Measurements from ENCODE around the gene VSNL1. TPM values are rescaled to one million over a fixed set of nuclear protein-coding genes. Genes with fewer than 3 reads are reported as not detected.

VSNL1 gene
- polyA plus RNA-seq (ENCODE audit: insufficient read length in 4 of 4): 1 to 10 TPM; 4.4 to 6.1 (median 5.2) TPM

DNA sequence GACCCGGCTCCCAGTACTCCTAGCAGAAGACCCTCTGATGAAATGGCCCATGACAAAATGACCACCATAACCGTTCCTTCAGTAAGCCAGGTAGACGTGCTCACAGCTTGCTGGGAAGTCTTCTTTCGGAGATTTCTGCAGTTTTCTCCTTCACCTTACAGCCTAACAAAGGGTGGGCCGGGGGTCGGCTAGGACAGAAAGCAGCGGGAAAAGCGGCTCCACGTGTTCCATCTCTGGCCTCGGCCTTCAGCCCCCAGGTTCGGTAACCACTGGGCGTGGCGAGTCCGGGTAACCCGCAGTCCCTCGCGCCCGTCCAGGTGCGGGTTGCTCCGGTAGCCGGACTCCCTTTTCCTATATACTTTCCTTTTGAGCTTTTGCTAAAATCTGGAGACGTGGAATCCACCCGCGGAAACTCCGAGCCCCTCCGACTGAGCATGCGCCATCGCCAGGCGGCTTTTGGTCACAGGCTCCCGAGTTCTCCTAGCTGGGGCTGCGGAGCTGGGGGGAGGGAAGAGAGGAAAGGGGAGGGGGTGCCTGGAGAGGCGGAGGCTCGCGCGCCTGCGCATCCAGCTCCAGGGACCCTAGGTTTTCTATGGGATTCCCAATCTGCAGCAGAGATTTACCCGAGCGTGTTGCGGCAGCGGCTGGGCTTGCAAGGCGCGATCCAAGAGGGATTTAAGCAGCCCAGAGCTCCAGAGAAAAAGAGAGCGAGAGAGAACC, at the start of gene VSNL1:
Gene VSNL1 (plus strand): TSS at position 604 of the 720 bp plus-strand sequence. CDS start 51,379 bp downstream, outside the sequence.
- DNase-seq (ENCODE audit: low read depth in 4 of 4, low spot score in 3 of 4): peak; percentile 89 to 94 (median 90)

DNA sequence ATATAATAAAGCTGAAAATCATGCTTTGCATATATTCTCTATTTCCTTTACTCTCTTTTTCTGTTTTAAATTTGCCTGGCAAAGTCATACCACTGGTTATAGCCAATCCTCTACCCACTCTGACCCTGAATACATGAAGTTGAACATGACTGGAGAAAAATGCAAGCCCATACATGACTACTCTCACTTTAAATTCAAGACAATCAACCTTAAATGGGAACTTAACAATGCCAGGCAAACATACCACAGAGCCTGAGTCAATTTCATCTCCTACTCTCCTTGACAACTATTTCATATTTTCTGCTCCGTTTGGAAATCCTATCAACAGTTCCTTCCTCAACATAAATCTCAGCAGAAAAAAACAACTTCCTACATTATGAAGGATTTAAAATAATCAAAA, 44.9 kb upstream of the VSNL1 start:
- no peak for DNase-seq (ENCODE audit: low read depth in 4 of 4, low spot score in 3 of 4)

DNA sequence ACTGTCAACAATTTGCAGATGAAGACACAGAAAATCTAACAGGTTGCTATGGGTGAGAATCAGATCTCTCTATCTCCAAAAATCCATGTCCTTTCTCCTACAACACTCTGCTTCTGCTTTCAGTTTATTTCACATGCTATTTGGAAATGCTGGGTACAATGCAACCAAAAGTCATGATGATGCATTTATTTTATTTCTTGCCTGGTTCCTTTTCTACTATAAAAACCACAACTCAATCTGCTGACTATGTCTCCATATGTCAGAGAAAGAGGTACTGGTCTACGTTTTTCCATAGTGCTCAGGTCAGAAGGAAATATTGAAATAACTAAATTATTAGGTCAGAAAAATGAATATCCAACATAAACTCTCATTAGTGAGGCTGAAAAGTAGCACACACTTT, 42.8 kb upstream of the VSNL1 start:
- DNase-seq (ENCODE audit: low read depth in 4 of 4, low spot score in 3 of 4): no peak

DNA sequence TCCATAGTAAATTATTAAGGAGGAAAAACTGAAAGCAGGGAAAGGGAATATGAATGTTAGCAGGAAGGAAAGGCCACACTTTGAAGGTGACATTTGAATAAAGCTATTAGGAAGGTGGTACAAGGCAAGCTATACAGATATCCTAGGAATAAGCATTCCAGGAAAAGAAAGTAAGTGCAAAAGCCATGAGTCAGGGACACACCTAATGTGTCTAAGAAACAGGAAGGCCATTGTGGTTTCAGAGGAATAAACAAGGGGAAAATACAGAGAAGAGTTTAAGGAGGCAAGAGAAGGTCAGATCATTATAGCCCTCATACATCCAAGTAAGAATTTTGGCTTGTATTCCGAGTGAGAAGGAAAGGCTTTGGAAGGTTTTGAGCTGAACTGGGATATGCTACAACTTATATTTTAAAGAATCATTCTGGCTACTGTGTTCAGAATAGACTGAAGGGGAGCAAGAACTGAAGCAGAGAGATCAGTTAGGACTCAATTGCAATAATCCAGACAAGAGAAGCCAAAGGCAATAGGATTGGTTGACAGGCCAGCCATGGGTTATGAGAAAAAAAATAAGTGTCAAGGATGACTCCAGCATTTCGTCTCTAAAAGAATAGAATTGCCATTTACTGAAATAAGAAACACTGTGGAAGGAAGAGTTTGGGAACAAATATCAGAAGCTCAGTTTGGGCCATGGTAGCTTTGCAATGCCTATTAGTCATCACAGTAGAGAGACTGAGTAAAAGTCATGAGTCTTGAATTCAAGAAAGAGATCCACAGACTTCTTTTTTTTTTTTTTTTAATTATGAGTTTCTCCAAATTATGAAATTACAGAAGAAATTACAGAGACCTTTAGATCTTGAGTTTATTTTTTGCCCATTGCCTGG, 33.5 kb upstream of the VSNL1 start:
- DNase-seq (ENCODE audit: low read depth in 4 of 4, low spot score in 3 of 4): no peak

DNA sequence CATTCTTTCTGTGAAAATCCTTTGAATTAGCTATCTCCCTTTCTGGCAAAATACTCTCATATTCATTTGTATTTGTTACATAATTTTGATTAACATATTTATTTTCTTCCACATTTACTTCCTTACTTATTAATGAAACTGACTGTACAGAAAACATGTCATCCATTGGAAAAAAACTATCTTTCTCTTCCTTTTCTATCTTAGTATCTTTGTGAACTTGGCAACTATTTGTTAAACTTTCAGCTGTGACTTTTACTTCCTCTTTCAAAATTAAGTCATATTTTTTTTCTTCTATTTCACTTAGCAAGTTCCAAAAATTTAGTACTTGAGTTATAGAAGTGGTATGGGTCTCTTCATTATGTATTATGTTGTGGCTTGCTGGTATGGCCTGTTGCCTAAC, 24.8 kb upstream of the VSNL1 start:
- DNase-seq (ENCODE audit: low read depth in 4 of 4, low spot score in 3 of 4): no peak

DNA sequence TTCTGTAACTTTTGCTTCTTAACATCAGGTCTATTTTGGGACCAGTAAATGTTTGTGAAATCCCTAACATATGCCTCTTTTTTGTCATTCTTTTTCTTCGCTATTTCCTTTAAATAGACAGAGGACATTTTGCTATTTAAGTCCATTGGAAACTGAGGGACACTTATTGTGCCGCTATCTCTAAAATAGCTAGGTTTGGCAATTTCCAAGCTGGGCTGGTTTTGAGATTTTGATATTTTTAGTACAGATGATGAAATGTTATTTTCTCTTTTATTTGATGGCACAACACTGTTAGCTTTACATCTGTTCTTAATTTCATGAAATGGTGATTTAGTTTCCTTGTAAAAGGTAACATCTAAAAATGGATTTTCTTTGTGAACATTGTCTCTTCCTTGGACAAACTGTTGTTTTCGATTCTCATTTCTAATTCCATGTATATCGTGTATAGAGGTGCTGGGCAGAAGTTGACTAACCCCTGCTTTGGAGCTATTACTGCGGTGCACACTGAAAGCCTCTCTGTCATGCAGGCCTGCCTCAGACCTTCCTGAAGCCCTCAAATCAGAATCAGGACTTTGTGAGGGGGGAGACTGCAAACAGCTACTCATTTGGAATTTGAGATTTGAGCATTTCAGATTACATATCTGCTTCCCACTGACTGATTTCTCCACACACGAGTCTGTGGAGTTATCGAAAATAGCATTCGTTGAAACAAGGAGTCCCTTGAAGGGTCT, 22.9 kb upstream of the VSNL1 start:
- no peak for DNase-seq (ENCODE audit: low read depth in 4 of 4, low spot score in 3 of 4)

DNA sequence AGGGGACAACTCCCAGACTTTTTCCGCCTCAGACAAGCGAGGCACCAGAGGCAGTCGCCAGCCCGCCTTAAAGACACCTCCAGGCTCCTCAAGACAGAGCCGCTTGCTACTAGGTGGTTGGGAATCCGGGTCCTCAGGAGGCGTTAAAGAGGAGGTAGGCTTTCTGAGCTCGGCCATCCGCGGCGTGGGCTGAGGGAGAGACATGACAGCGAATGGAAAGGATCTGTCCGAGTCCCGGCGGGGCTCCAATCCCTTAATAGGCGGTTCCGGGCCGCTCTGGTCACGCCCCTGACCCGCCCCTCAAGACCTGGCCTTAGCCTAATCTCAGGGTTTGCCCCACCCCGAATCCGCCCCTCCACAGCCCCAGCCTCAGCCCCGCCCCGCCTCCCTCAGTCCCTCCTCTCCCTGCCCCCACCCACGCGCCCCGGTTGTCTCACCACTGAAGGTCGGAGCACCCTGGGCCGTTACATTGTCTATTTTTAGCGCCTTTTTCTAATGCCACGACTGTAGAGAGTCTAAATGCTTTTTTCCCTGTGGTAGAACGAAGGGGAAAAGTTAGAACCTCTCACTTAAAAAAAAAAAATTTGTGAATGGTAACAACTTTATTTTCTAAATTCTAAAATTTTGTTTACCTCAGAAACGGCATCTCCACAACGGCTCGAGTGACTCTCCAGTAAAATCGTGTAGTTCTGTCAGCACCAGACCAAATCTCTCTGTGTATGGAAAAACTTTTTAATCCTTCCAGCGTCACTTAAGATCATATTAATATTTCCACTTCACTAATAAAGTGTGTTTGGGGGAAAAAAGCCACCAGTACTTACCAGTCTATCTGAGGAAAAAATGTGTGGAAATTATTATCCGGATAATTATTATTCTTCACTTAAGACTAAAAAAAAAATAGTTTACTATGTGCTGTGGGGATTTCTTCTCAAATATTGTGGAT, 22.0 kb upstream of the VSNL1 start, which contains the start of gene RAD51AP2:
Gene RAD51AP2 (minus strand): TSS at position 229 of the 943 bp plus-strand sequence. CDS start 25 bp downstream, at position 204.
- DNase-seq (ENCODE audit: low read depth in 4 of 4, low spot score in 3 of 4): peak; percentile 33 to 67 (median 56)

DNA sequence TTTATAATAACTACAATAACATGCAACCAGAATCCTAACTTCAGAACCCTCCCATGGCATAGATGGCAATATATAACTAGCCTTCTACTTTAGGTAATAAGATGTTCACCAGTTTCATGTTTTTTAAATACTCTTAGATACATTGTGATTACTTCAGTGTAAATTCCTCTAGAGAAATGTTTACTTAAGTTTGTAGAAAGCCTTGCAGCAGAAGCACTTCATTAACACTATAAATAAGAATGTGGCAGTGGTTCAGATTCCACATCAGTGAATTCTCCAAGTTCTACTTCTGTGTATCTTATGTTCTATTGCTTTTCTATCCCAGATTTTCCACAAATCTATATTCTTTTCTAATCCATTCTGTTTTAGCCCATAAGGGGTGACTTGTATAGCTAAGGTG, 21.0 kb upstream of the VSNL1 start:
- DNase-seq (ENCODE audit: low read depth in 4 of 4, low spot score in 3 of 4): no peak

DNA sequence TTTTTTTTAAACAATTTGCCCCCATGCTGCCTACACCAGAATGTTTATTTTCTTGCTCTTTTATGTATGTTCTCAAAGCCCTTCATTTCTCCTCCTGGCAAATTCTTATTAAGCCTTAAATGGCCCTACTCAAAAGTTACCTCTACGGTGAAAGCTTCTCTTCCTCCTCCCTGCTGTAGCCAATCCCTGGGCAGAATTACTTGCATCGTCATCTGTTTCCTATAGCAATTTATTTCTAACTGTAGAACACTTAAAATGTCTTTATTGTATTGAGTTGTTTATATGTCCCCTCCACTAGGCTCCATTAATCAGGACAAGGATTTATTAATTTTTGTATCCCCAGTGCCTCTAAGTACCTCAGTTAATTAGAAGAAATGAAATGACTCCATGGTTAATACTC, 19.7 kb upstream of the VSNL1 start:
- DNase-seq (ENCODE audit: low read depth in 4 of 4, low spot score in 3 of 4): no peak

DNA sequence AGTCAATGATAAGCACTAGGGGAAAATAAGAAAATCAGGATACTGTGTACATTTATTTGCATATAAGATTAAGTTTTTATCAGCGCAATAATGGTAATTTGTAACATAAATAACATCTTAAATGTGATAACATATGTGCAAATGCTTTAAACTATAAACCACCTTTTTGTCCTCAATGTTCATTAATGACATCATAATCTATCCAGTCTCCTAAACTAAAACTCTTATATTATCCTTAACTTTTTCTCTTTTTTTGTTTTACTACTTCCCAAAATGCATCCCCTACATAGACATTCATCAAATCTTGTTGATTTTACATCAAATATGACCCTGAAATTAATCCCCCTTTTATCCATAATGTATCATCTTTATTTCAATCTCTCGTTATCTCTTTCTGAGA, 18.9 kb upstream of the VSNL1 start:
- no peak for DNase-seq (ENCODE audit: low read depth in 4 of 4, low spot score in 3 of 4)

DNA sequence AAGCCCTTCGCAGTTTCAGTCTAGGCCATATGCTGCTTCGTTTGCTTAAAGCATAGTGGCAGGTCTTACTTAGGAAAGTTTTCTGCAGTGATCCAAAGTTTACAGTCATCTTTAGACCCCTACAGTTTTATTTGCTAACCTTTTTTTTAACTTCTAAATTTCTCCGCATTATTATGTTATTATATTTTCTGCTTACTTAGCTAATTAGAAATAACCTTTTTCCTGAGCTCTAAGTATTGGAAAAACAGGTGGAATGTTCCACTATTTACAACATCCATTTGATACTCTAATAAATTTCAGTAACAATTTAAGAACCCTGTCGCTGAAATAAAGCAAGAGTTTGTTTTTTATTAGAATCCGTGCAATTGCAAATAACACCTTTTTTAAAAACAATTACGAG, 18.2 kb upstream of the VSNL1 start:
- no peak for DNase-seq (ENCODE audit: low read depth in 4 of 4, low spot score in 3 of 4)

DNA sequence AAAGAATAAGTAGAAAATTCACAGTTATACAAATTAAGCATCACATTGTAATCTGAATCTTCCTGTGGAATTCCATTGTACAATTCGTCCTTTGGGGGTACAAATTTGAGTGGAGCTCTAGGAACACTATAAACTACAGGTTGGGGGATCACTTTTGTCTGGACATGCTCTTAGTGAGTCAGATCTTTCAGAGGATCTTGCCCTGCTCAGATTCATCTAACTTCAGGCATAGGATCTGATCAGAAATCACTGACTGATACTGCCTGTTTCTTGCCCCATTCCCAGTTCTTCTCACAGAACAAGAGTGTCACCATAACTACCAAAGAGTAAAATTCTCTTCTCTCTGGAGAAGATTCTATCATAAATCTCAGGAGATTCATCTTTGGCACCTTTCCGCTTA, 10.7 kb upstream of the VSNL1 start:
- no peak for DNase-seq (ENCODE audit: low read depth in 4 of 4, low spot score in 3 of 4)

DNA sequence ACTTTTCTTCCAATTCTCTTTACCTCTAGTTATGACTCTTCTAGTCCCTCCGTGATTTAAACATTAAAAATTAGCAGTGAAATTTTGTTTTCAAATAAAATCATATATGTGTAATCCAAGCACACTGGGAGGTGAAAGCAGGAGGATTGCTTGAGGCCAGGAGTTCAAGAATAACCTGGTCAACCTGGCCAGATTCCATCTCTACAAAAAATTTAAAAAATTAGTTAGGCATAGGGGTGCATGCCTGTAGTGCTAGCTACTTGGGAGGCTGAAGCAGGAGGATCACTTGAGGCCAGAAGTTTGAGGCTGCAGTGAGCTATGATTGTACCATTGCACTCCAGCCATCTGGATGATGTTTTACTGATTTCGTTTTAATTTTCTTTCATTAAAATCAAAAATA, 7.0 kb upstream of the VSNL1 start:
- DNase-seq (ENCODE audit: low read depth in 4 of 4, low spot score in 3 of 4): no peak

DNA sequence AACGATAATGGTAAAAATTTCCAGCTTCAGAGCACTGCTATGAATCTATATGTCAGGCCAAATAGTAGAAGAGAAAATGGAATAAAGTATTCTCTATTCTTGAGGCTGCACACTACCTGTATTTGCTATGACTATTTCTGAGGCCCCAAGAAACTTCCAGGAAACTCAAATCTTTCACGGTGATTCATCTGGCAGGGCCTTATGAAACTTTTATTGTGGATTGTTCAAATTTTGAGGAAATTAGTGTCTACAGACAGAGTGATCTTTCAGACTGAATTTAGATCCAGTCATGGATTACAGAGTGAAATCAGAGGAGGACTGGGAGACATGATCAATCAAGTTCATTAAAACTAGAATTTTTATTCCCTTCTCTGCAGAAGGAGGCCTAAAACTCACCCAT, 4.1 kb upstream of the VSNL1 start:
- no peak for DNase-seq (ENCODE audit: low read depth in 4 of 4, low spot score in 3 of 4)

DNA sequence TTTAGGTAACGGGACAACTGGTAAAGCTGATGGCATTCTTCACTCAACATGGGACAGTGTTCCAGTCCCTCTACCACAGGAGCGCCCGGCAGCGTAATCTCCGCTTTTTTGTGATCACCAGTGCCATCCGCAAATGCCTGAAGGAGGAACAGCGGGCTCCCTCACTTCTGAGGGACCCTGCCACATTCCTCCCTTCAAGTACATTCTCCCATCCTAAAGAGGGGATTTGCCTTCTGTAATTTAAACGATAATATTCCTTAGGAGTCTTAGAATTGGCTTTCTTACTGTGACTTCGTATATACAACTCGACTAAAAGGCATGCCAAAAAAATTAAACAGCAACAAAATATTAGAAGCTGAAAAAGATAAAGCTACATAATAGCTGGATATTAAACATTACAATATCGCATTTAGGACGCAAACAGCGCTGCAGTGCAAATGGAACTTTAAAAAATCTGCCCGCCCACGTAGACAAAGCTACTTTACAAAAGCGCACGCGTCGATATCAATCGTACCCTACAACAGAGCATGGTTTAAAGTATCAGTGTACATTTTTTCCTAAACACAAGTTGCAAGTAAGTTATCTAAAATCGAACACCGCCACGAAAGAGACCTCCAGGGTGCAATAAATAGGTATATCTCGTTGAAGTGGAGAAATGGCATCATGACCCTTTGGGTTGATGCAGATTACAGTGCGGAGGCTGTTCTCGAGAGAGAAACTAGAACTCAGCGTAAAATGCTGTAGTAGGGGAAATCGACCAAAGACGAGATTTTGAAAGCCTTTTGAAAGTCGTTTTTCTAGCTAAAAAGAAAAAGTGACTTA, 2.3 kb upstream of the VSNL1 start:
- peak in 3 of 4 donors; percentile 25 to 54 (median 48) for DNase-seq (ENCODE audit: low read depth in 4 of 4, low spot score in 3 of 4)

DNA sequence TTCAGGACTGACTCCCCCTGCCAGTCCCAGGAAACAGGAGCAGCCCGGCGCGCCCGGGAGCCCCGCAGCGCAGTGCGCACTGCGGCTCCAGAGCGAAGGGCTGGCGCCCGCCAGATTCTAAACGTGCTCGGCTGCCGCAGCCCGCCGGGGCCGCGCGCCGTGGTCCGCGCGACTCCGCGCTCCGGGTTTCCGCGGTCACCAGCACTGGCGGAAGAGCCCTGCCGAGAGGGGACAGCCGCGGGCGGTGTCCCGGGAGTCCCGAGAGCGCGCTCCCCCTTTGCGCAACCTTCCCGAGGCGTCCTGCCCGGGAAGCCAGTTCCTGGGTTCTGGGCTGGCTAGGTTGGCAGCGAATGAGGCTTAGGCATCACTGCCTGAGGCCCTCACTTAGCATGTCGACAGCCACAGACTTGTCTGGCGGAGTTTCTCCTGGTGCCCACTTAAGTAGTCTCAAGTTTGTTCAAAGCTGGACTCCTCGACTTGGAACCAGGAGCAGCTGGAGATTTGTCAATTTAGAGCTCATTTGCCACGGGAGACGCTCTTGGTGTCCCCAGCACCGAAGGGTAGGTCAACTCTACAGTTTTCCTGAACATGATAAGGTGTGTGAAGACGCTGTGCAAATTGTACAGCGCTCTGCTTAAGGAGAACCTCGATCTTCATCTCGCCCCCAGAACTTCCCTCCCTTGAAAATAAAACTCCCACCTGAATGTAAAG, 1.5 kb upstream of the VSNL1 start:
- peak; percentile 59 to 77 (median 68) for DNase-seq (ENCODE audit: low read depth in 4 of 4, low spot score in 3 of 4)

DNA sequence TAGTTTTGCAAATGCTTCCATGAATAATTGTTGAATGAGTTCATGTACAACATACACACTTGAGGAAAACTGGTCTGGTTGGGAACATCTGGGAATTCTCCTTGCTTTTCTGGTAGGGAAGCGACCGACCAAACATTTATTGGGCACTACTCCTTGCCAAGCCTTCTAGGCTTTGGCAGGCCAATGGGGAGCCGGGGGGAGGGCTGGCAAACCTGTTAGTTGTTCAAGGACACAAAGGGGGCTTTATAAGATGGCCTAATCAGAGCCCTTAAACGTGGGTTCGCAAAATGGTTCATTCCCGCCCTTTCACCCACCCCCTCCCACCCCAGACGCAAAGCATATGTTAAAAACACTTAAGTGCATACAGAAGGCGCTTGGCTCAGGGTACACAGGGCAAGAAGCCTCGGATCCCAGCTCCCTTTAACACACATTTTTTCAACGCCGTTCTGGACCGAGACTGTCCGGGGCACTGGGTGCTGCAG, 844 bp upstream of the VSNL1 start:
- DNase-seq (ENCODE audit: low read depth in 4 of 4, low spot score in 3 of 4): peak; percentile 3 to 33 (median 18)

DNA sequence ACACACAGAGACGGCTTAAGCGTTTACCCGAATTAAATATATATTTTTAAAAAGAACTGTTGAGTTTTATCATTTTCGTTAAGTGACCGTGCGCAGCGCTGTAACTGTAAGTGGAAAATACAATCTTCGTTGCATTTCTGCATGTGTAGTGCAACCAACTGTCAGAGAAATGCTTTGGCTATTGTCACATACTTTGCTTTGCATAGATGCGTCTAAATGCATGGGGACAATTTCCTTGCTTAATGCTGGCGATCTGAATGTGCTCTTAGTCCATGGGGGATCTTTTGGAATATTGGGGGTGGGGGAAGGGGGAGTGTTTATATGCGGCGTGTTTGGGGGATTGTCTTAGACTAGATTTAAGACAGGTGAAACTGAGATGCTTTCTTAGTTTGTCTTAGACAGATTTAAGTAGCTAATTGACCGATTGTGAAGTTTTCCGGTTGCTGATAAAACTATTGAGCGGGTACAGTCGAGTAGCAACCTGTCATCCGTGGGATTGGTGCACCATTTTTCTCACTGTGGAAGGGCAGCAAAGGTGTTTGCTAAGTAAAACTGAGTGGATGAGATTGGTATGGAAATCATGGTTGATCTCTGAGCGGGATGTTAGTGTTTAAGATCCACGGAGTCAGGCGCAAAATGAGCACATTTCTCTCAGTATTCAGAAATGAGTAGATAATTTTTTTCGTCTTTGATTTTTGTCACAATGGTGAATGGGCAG, 476 bp downstream of the VSNL1 start:
- no peak for DNase-seq (ENCODE audit: low read depth in 4 of 4, low spot score in 3 of 4)

All from left renal pelvis (tissue), 4 donors.